HepG2 (cell line): Measurements from ENCODE around the gene ZCCHC17. TPM values are rescaled to one million over a fixed set of nuclear protein-coding genes. Genes with fewer than 3 reads are reported as not detected.

ENCODE experiments used
- KAT7 ChIP-seq: IDR thresholded peaks from 2 replicates; pipeline ENCODE4 v1.6.1; 2018; ENCODE audit warnings: borderline replicate concordance, missing compliant biosample characterization
- MAF1 ChIP-seq: sonication (generic); formaldehyde crosslinking; IDR thresholded peaks from 2 replicates; pipeline ENCODE4 v1.5.0; 2020; ENCODE audit warnings: missing genetic modification reagents, borderline replicate concordance
- NCOA1 ChIP-seq: sonication (generic); formaldehyde crosslinking; IDR thresholded peaks from 2 replicates; pipeline ENCODE4 v1.9.0; 2021; ENCODE audit warnings: missing genetic modification reagents
- NFRKB ChIP-seq: fragments of 450-650 bp; IDR thresholded peaks from 2 replicates; pipeline ENCODE4 v1.6.1; 2017
- POLR2A ChIP-seq, 2 experiments: IDR thresholded peaks; 2 replicates each; pipeline ENCODE4 v1.6.1; 2011; ENCODE audit warnings: low read depth in 2 of 2, low read length in 2 of 2, mild to moderate bottlenecking in 1 of 2, moderate library complexity in 1 of 2; ENCODE audit not compliant: insufficient read depth in 1 of 2
- SAP130 ChIP-seq: IDR thresholded peaks from 2 replicates; pipeline ENCODE4 v1.6.1; 2016; ENCODE audit warnings: low read depth
- ZNF101 ChIP-seq: sonication (generic); formaldehyde crosslinking; IDR thresholded peaks from 2 replicates; pipeline ENCODE4 v1.4.0; 2020; ENCODE audit warnings: mild to moderate bottlenecking, low read depth, missing genetic modification reagents, borderline replicate concordance
- ZNF335 ChIP-seq: sonication (generic); formaldehyde crosslinking; IDR thresholded peaks from 2 replicates; pipeline ENCODE4 v1.4.0; 2020; ENCODE audit warnings: missing genetic modification reagents
- ZNF501 ChIP-seq: sonication (generic); formaldehyde crosslinking; IDR thresholded peaks from 2 replicates; pipeline ENCODE4 v1.5.1; 2020; ENCODE audit warnings: mild to moderate bottlenecking, moderate library complexity, missing genetic modification reagents
- ZNF552 ChIP-seq: sonication (generic); formaldehyde crosslinking; IDR thresholded peaks from 2 replicates; pipeline ENCODE4 v1.9.0; 2022; ENCODE audit warnings: missing genetic modification reagents, mild to moderate bottlenecking, borderline replicate concordance
- ZNF749 ChIP-seq: sonication (generic); formaldehyde crosslinking; IDR thresholded peaks from 2 replicates; pipeline ENCODE4 v1.8.0; 2022; ENCODE audit warnings: mild to moderate bottlenecking, missing genetic modification reagents, moderate library complexity, borderline replicate concordance
- ZNF781 ChIP-seq: sonication (generic); formaldehyde crosslinking; IDR thresholded peaks from 2 replicates; pipeline ENCODE4 v1.5.1; 2020; ENCODE audit warnings: borderline replicate concordance, mild to moderate bottlenecking, missing genetic modification reagents; ENCODE audit errors: not compliant biosample characterization
- ZSCAN20 ChIP-seq: sonication (generic); formaldehyde crosslinking; IDR thresholded peaks from 2 replicates; pipeline ENCODE4 v1.4.0; 2020; ENCODE audit warnings: missing genetic modification reagents, mild to moderate bottlenecking, borderline replicate concordance
- ZSCAN21 ChIP-seq: sonication (generic); formaldehyde crosslinking; IDR thresholded peaks from 2 replicates; pipeline ENCODE4 v1.8.0; 2022; ENCODE audit warnings: mild to moderate bottlenecking, missing genetic modification reagents, moderate library complexity, borderline replicate concordance
- polyA plus RNA-seq, 8 experiments: library from polyadenylated mRNA; depleted of rRNA in 3 of 8; stranded (reverse) in 7 of 8; unstranded in 1 of 8; fragments of >200 nt; fragmentation: Illumina TruSeq in 4 of 8; extraction: Trizol in 4 of 8; gene quantifications; 2 replicates each; pipeline versions ENCODE4 v1.2.1 to v1.2.3, GENCODE V29; 2011 to 2016; ENCODE audit warnings: low read depth in 4 of 8, missing spikeins in 1 of 8, mixed read lengths in 1 of 8; ENCODE audit not compliant: insufficient read depth in 1 of 8
- total RNA-seq, 5 experiments: library from RNA; depleted of rRNA; stranded (reverse); fragments of >200 nt; fragmentation: Illumina TruSeq; extraction: Trizol; gene quantifications; 2 replicates each; pipeline ENCODE4 v1.2.3, GENCODE V29; 2016; ENCODE audit warnings: low read depth in 1 of 5
- TF ChIP-seq, protein P1 (sequence below): sonication (generic); formaldehyde crosslinking; IDR thresholded peaks from 2 replicates; pipeline ENCODE4 v1.4.0; 2020; ENCODE audit warnings: missing genetic modification reagents
- TF ChIP-seq, protein P2 (sequence below): sonication (generic); formaldehyde crosslinking; IDR thresholded peaks from 2 replicates; pipeline ENCODE4 v1.4.0; 2020; ENCODE audit warnings: mild to moderate bottlenecking, missing genetic modification reagents
- TF ChIP-seq, protein P3 (sequence below): sonication (generic); formaldehyde crosslinking; IDR thresholded peaks from 2 replicates; pipeline ENCODE4 v1.5.1; 2020; ENCODE audit warnings: missing genetic modification reagents, mild to moderate bottlenecking, borderline replicate concordance
- TF ChIP-seq, protein P4 (sequence below): sonication (generic); formaldehyde crosslinking; conservative IDR thresholded peaks from 2 replicates; pipeline ENCODE4 v1.4.0; 2020; ENCODE audit warnings: missing genetic modification reagents
- TF ChIP-seq, protein P5 (sequence below): sonication (generic); formaldehyde crosslinking; IDR thresholded peaks from 2 replicates; pipeline ENCODE4 v1.8.0; 2022; ENCODE audit warnings: mild to moderate bottlenecking, missing genetic modification reagents, borderline replicate concordance

ZCCHC17 gene
- total and polyA plus RNA-seq, 2 of the 13 experiments (the other 11 are each of a cell fraction or from before 2014, with no cell fraction given), result 20.5 to 53.0 TPM

DNA sequence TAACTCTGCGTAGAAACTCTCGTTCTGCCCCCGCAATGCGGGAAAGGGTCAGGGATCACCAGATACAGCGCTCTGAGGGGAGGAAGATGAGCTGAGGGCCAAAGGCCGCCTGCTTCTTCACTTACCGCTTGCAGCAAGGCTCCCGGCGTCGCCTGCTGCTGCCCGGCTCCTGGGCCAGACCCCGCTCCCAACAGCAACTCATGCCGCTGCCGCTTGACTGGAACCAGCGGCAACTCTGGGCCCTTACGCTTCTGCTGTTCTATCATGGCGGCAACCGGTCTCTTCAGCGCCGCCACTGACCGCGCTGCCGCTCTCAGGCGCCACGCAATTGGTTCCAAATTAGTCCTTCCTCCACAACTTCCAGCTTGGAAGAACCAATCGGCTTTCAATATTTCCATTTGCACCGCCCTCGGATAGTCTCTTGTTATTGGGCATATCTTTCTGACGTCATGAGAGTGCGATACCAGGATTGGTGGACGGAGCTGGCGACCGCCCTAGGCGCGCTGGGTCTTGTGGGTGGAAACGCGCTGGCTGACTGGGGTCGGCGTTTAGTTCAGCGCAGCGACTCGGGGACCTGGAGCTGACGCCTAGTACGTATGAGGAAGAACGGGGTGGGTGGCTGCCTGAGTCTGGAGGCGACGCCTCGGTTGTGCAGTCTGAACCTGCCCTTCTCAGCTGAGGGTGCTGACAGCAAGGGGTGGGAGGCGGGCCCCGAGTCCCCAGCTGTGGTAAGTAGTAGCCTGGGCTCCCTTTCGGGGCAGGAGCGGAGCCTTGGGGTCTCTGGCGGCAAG, at the start of gene ZCCHC17, which contains the start of gene SNRNP40 (continued):
- TF ChIP-seq KAT7 (CRISPR knock-in tag), result peak; percentile 76; the same call in 1 of the 2 replicates
- TF ChIP-seq, protein P1, sequence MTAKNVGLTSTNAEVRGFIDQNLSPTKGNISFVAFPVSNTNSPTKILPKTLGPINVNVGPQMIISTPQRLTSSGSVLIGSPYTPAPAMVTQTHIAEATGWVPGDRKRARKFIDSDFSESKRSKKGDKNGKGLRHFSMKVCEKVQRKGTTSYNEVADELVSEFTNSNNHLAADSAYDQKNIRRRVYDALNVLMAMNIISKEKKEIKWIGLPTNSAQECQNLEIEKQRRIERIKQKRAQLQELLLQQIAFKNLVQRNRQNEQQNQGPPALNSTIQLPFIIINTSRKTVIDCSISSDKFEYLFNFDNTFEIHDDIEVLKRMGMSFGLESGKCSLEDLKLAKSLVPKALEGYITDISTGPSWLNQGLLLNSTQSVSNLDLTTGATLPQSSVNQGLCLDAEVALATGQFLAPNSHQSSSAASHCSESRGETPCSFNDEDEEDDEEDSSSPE (CRISPR knock-in tag), result peak; percentile 79
- peak; percentile 67 for TF ChIP-seq NFRKB
- TF ChIP-seq, protein P2, sequence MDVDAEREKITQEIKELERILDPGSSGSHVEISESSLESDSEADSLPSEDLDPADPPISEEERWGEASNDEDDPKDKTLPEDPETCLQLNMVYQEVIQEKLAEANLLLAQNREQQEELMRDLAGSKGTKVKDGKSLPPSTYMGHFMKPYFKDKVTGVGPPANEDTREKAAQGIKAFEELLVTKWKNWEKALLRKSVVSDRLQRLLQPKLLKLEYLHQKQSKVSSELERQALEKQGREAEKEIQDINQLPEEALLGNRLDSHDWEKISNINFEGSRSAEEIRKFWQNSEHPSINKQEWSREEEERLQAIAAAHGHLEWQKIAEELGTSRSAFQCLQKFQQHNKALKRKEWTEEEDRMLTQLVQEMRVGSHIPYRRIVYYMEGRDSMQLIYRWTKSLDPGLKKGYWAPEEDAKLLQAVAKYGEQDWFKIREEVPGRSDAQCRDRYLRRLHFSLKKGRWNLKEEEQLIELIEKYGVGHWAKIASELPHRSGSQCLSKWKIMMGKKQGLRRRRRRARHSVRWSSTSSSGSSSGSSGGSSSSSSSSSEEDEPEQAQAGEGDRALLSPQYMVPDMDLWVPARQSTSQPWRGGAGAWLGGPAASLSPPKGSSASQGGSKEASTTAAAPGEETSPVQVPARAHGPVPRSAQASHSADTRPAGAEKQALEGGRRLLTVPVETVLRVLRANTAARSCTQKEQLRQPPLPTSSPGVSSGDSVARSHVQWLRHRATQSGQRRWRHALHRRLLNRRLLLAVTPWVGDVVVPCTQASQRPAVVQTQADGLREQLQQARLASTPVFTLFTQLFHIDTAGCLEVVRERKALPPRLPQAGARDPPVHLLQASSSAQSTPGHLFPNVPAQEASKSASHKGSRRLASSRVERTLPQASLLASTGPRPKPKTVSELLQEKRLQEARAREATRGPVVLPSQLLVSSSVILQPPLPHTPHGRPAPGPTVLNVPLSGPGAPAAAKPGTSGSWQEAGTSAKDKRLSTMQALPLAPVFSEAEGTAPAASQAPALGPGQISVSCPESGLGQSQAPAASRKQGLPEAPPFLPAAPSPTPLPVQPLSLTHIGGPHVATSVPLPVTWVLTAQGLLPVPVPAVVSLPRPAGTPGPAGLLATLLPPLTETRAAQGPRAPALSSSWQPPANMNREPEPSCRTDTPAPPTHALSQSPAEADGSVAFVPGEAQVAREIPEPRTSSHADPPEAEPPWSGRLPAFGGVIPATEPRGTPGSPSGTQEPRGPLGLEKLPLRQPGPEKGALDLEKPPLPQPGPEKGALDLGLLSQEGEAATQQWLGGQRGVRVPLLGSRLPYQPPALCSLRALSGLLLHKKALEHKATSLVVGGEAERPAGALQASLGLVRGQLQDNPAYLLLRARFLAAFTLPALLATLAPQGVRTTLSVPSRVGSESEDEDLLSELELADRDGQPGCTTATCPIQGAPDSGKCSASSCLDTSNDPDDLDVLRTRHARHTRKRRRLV, result 0 out of 2 replicates have a peak, but pooled peaks have one; percentile 38
- TF ChIP-seq ZNF101 (CRISPR knock-in tag), result no peak
- TF ChIP-seq, protein P3, sequence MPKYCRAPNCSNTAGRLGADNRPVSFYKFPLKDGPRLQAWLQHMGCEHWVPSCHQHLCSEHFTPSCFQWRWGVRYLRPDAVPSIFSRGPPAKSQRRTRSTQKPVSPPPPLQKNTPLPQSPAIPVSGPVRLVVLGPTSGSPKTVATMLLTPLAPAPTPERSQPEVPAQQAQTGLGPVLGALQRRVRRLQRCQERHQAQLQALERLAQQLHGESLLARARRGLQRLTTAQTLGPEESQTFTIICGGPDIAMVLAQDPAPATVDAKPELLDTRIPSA, result no peak
- peak; percentile 85 for TF ChIP-seq ZNF501 (CRISPR knock-in tag)
- TF ChIP-seq MAF1, result peak; percentile 56; the same call in 1 of the 2 replicates
- TF ChIP-seq ZNF335 (CRISPR knock-in tag), result 0 out of 2 replicates have a peak, but pooled peaks have one; percentile 16
- TF ChIP-seq NCOA1 (CRISPR knock-in tag), result no peak
- TF ChIP-seq SAP130 (CRISPR knock-in tag), result peak; percentile 79
- peak; percentile 35; the same call in 1 of the 2 replicates for TF ChIP-seq ZNF749
- TF ChIP-seq, protein P4, sequence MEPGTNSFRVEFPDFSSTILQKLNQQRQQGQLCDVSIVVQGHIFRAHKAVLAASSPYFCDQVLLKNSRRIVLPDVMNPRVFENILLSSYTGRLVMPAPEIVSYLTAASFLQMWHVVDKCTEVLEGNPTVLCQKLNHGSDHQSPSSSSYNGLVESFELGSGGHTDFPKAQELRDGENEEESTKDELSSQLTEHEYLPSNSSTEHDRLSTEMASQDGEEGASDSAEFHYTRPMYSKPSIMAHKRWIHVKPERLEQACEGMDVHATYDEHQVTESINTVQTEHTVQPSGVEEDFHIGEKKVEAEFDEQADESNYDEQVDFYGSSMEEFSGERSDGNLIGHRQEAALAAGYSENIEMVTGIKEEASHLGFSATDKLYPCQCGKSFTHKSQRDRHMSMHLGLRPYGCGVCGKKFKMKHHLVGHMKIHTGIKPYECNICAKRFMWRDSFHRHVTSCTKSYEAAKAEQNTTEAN (CRISPR knock-in tag), result no peak; the same call in 1 of the 2 replicates
- peak; percentile 92 to 94 for TF ChIP-seq POLR2A (IDR thresholded peaks at IDR 0.05; ENCODE audit: insufficient read depth in 1 of 2, low read depth in 2 of 2, low read length in 2 of 2)
- TF ChIP-seq ZNF552, result 0 out of 2 replicates have a peak, but pooled peaks have one; percentile 21
- TF ChIP-seq ZSCAN21 (CRISPR knock-in tag), result peak; percentile 15; the same call in 1 of the 2 replicates
- no peak for TF ChIP-seq ZNF781 (CRISPR knock-in tag)
- TF ChIP-seq, protein P5, sequence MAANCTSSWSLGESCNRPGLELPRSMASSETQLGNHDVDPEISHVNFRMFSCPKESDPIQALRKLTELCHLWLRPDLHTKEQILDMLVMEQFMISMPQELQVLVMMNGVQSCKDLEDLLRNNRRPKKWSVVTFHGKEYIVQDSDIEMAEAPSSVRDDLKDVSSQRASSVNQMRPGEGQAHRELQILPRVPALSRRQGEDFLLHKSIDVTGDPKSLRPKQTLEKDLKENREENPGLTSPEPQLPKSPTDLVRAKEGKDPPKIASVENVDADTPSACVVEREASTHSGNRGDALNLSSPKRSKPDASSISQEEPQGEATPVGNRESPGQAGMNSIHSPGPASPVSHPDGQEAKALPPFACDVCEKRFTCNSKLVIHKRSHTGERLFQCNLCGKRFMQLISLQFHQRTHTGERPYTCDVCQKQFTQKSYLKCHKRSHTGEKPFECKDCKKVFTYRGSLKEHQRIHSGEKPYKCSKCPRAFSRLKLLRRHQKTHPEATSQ (CRISPR knock-in tag), result no peak
- TF ChIP-seq ZSCAN20 (CRISPR knock-in tag), result 0 out of 2 replicates have a peak, but pooled peaks have one; percentile 63
